Natural killer cell (primary cell): ENCODE data around the gene SP100. TPM values are rescaled to one million over a fixed set of nuclear protein-coding genes. Genes with fewer than 3 reads are reported as not detected.

Experiments
- ATAC-seq, 3 donors: fragments of 150-1000 bp in 2 of 3; fragments of 200-7000 bp in 1 of 3; cut with Tn5 transposase; 1 replicate in 1 of 3; 2 replicates in 2 of 3; pipeline ENCODE4 v1.10.0; 2021; ENCODE audit warnings: mild to moderate bottlenecking in 2 of 3, moderate library complexity in 2 of 3
- DNase-seq, 2 donors: peaks; one replicate each; pipeline versions ENCODE4 v3.0.0 to v3.0.0-alpha.2; 2013 to 2021; ENCODE audit warnings: mixed read lengths in 1 of 2
- H3K27ac ChIP-seq: one replicate; pipeline ENCODE4 v1.5.1; 2013; ENCODE audit warnings: mild to moderate bottlenecking, low read length
- H3K27me3 ChIP-seq: one replicate; pipeline ENCODE4 v1.6.1; 2013; ENCODE audit warnings: low read length; ENCODE audit not compliant: control insufficient read depth, insufficient read depth
- H3K36me3 ChIP-seq: one replicate; pipeline ENCODE4 v1.6.1; 2013; ENCODE audit warnings: low read length; ENCODE audit not compliant: control insufficient read depth, insufficient read depth
- H3K4me1 ChIP-seq: one replicate; pipeline ENCODE4 v1.6.1; 2013; ENCODE audit warnings: low read length; ENCODE audit not compliant: control insufficient read depth, insufficient read depth
- H3K4me3 ChIP-seq: one replicate; pipeline ENCODE4 v1.5.1; 2013; ENCODE audit warnings: low read length
- H3K9me3 ChIP-seq: one replicate; pipeline ENCODE4 v1.6.1; 2013; ENCODE audit warnings: low read length; ENCODE audit not compliant: control insufficient read depth, insufficient read depth
- H3K27ac Mint-ChIP-seq, 2 donors: one replicate each; pipeline ENCODE4 v1.8.0; 2022; ENCODE audit warnings: mild to moderate bottlenecking in 2 of 2, mixed read lengths in 2 of 2, moderate library complexity in 1 of 2
- H3K27me3 Mint-ChIP-seq, 2 donors: one replicate each; pipeline ENCODE4 v1.8.0; 2022; ENCODE audit warnings: low read depth in 2 of 2, mixed read lengths in 2 of 2
- H3K36me3 Mint-ChIP-seq: one replicate; pipeline ENCODE4 v1.8.0; 2022; ENCODE audit warnings: mixed read lengths
- H3K4me1 Mint-ChIP-seq, 2 donors: one replicate each; pipeline ENCODE4 v1.8.0; 2022; ENCODE audit warnings: mixed read lengths in 2 of 2
- H3K4me3 Mint-ChIP-seq: one replicate; pipeline ENCODE4 v1.8.0; 2022; ENCODE audit warnings: mild to moderate bottlenecking, moderate library complexity, mixed read lengths
- H3K9me3 Mint-ChIP-seq, 2 donors: one replicate each; pipeline ENCODE4 v1.8.0; 2022; ENCODE audit warnings: mixed read lengths in 2 of 2
- WGBS: methylation state at CpG from one replicate; pipeline ENCODE4 v1.1.7; 2013; ENCODE audit warnings: missing lambda C conversion rate; ENCODE audit not compliant: insufficient coverage; 5-methylcytosine and 5-hydroxymethylcytosine counted together
- intact Hi-C: fragments of 100-400 bp; cut with micrococcal nuclease; formaldehyde crosslinking; loops from one replicate; pipeline ENCODE4 v1.14.2; 2022
- total RNA-seq, 4 donors: library from RNA; stranded (reverse); fragments of 120-200 nt in 1 of 4; gene quantifications; one replicate each; pipeline versions ENCODE4 v1.2.3 to v1.2.4, GENCODE V29; 2013 to 2022
- TF ChIP-seq, protein P1 (sequence below): fragments of 200-600 bp; IDR thresholded peaks from one replicate; pipeline ENCODE4 v1.8.0; 2022; ENCODE audit warnings: antibody characterized with exemption

The SP100 gene
- total RNA-seq = 100 to 1,000 TPM; 338 to 393 (median 363) TPM
- total RNA-seq (2013) = 442 TPM

DNA sequence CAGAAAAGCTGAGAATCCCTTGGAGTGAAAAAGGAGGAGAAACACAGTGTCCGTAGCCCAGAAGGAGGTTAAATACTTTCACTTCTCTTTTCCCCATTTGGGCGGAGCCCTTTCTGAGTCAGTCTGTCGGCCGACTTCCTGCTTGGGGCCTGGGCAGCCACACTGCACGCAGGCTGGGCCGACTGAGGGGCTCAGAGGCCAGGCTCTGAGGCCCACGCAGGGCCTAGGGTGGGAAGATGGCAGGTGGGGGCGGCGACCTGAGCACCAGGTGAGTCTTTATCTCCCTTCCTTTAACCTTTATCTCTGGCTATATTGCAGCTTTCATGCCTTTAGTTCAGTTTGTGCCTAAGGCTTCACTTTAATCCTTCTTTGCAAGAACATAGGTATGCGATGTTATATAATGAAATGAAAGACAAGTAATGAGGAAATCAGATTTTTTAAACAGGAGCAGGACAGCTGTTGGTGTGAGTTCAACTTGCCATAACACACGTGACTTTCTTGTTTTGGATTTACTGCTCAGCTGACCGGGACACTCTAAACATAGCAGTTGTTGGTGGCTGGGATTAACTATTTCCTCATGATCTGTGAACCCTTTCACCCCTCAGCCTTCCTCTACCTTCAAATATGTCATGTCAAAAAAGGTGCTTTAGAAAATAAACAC, at the start of gene SP100:
SP100 (plus strand) TSS at position 141 of the 661 bp plus-strand sequence; CDS start at position 237, 96 bp downstream.
- DNase-seq (peak; percentile 76 to 89), ATAC-seq (peak; percentile 82 to 91 (median 87))
- peaks cover 11% of the 10 kb centered on the region for H3K36me3 ChIP-seq
- H3K4me1 ChIP-seq = peaks cover 48% of the 10 kb centered on the region
- H3K4me3 Mint-ChIP-seq = peak within 1 kb of the TSS; percentile 95
- no peaks in the 10 kb centered on the region for H3K9me3 ChIP-seq
- H3K27me3 Mint-ChIP-seq = no peaks in the 10 kb centered on the region
- peak within 1 kb of the TSS; percentile 94 for H3K27ac ChIP-seq
- peak within 1 kb of the TSS; percentile 85 for H3K4me3 ChIP-seq
- H3K9me3 Mint-ChIP-seq = no peaks in the 10 kb centered on the region
- intact Hi-C loops = loop anchor here (1.0 to 10.0 kb wide), 5 partner anchors 25 to 379 kb away; partner anchors contain the start of genes SP140 and SP140L
- peak within 1 kb of the TSS; percentile 98 to 99 for H3K27ac Mint-ChIP-seq
- peaks cover 7% of the 10 kb centered on the region for H3K36me3 Mint-ChIP-seq
- WGBS = under 1% methylated on average over 10 of the region's 12 CpGs
- no peaks in the 10 kb centered on the region for H3K27me3 ChIP-seq
- H3K4me1 Mint-ChIP-seq = peaks cover 81 to 82% of the 10 kb centered on the region in 2 donors
- TF ChIP-seq, protein P1, sequence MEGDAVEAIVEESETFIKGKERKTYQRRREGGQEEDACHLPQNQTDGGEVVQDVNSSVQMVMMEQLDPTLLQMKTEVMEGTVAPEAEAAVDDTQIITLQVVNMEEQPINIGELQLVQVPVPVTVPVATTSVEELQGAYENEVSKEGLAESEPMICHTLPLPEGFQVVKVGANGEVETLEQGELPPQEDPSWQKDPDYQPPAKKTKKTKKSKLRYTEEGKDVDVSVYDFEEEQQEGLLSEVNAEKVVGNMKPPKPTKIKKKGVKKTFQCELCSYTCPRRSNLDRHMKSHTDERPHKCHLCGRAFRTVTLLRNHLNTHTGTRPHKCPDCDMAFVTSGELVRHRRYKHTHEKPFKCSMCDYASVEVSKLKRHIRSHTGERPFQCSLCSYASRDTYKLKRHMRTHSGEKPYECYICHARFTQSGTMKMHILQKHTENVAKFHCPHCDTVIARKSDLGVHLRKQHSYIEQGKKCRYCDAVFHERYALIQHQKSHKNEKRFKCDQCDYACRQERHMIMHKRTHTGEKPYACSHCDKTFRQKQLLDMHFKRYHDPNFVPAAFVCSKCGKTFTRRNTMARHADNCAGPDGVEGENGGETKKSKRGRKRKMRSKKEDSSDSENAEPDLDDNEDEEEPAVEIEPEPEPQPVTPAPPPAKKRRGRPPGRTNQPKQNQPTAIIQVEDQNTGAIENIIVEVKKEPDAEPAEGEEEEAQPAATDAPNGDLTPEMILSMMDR = no peak

DNA sequence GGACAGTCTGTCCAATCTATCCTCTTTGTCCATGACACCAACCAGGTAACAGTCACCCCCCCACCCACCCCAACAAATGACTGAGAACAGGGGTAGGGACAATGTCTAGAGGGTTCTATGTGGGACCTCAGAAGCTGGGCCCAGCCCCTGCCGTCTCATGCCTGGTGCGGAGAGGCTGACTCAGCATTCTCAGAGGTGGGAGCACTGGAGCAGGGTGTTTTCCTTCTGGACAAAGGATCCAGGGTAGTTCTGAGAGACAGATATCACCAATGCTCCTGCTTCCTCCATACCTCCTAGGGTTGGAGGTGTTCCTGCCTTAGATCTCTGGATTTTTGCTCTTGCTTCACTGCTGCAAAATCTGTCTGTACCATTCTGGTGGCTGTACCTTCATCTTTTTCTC, 33.9 kb upstream of the SP100 start:
- DNase-seq (no peak), ATAC-seq (no peak)
- H3K27ac ChIP-seq = no peak overlapping the region
- Mint-ChIP-seq H3K36me3 (peaks cover 24% of the 10 kb centered on the region), H3K27me3 (no peaks in the 10 kb centered on the region), H3K27ac (no peak overlapping the region), H3K4me1 (peaks cover 5 to 14% of the 10 kb centered on the region in 2 donors), H3K9me3 (no peaks in the 10 kb centered on the region), H3K4me3 (no peak overlapping the region)
- no peaks in the 10 kb centered on the region for H3K4me1 ChIP-seq
- H3K4me3 ChIP-seq = no peak overlapping the region
- TF ChIP-seq, protein P1 = no peak
- H3K36me3 ChIP-seq = peaks cover 39% of the 10 kb centered on the region
- H3K9me3 ChIP-seq = no peaks in the 10 kb centered on the region
- no peaks in the 10 kb centered on the region for H3K27me3 ChIP-seq
- intact Hi-C loops = no loop called here
- 93% methylated on average over 2 of the region's 2 CpGs for WGBS

DNA sequence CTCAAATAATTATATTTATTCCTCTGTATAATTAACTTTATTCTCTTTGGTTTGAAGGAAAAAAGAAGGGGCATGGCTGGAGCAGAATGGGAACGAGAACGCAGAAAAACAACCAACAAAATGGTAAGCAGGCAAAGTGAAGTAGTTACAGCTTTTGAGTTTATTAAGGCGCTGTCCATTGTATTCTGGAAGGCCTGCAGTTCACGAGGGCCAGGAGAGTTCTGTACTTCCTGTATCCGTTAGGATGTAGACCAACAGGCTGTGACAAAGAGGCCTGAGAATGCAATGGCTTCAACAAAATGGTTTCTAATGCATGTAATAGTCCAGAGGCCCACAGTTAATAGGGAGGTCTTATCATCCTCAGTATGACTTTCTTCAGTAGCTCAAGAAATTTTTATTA, 32.5 kb upstream of the SP100 start:
- WGBS = 87% methylated on average over 5 of the region's 5 CpGs
- peaks cover 28% of the 10 kb centered on the region for H3K36me3 Mint-ChIP-seq

More for the DNA sequence above, 32.5 kb upstream of the SP100 start:
- H3K27ac Mint-ChIP-seq = no peak overlapping the region
- H3K4me3 Mint-ChIP-seq = no peak overlapping the region
- H3K4me1 Mint-ChIP-seq = peaks cover 0 to 7% of the 10 kb centered on the region in 2 donors
- Histone ChIP-seq H3K4me1 (no peaks in the 10 kb centered on the region), H3K27ac (no peak overlapping the region), H3K4me3 (no peak overlapping the region), H3K9me3 (no peaks in the 10 kb centered on the region), H3K27me3 (no peaks in the 10 kb centered on the region), H3K36me3 (peaks cover 50% of the 10 kb centered on the region)
- DNase-seq = no peak
- intact Hi-C loops = no loop called here
- ATAC-seq = no peak
- no peaks in the 10 kb centered on the region for H3K9me3 Mint-ChIP-seq
- no peaks in the 10 kb centered on the region for H3K27me3 Mint-ChIP-seq
- TF ChIP-seq, protein P1 = no peak
